ENCODE measurements around the gene HTT. TPM values are rescaled to one million over a fixed set of nuclear protein-coding genes. Genes with fewer than 3 reads are reported as not detected.

The HTT gene
- total and polyA plus RNA-seq, 2 of the 13 experiments (the other 11 are each of a cell fraction or from before 2014, with no cell fraction given): 17.5 to 19.5 TPM

- peaks cover 33 to 60% of the 10 kb centered on the region in 2 experiments for H3K36me3 ChIP-seq (replicated peaks in 1 of 2; ENCODE audit: control insufficient read depth in 1 of 2, insufficient read depth in 2 of 2, low read length in 2 of 2)
- FAIRE-seq (no peak), ATAC-seq (no peak), DNase-seq (ENCODE audit: low spot score) (no peak)
- intact Hi-C loops (cut with micrococcal nuclease; ENCODE audit: unreplicated experiment) (no loop called here), in situ Hi-C loops (cut with HindIII; ENCODE audit: extremely low pct_ligation_motif_present, low pct_unique_long_range_greater_than_20kb) (no loop called here)
- 98% methylated on average over 19 of the region's 19 CpGs for WGBS (ENCODE audit: low lambda C conversion rate)
- H3K4me2 ChIP-seq (ENCODE audit: low read depth, low read length): no peak overlapping the region
- ChIA-PET POLR2A (no interaction called here), CTCF (ENCODE audit: low intra/inter-chr PET ratio, low total read pairs) (no interaction called here)
- BruUV-seq (replicated peaks): no TSS peak
- no peaks in the 10 kb centered on the region for H4K20me1 ChIP-seq (ENCODE audit: insufficient read depth, low read length)
- H3K9ac ChIP-seq (ENCODE audit: insufficient read depth, low read depth, low read length): no peak overlapping the region
- TF ChIP-seq LRRFIP1 (CRISPR knock-in tag; conservative IDR thresholded peaks at IDR 0.05): no peak
- TF ChIP-seq ZNF883 (CRISPR knock-in tag; IDR thresholded peaks at IDR 0.05; ENCODE audit: not compliant biosample characterization): peak; percentile 19
- no peak overlapping the region for H2AFZ ChIP-seq (ENCODE audit: low read length)
- no peaks in the 10 kb centered on the region for H3K79me2 ChIP-seq (ENCODE audit: insufficient read depth, low read length)
- H3K27me3 ChIP-seq (ENCODE audit: control insufficient read depth in 1 of 2, insufficient read depth in 2 of 2, low read length in 2 of 2): no peaks in the 10 kb centered on the region
- H3K4me1 ChIP-seq (ENCODE audit: insufficient read depth, low read length): peaks cover 17% of the 10 kb centered on the region
- no peak overlapping the region for H3K4me3 ChIP-seq (replicated peaks in 1 of 3; ENCODE audit: insufficient read depth in 1 of 3, low read depth in 2 of 3, low read length in 3 of 3)
- no peak overlapping the region for H3K27ac ChIP-seq (ENCODE audit: extremely low read length, insufficient read depth, low read length)
- H3K9me3 ChIP-seq (ENCODE audit: low read length): no peaks in the 10 kb centered on the region
Measured at GRCh38 chr4:3237266-3237665, 162.8 kb downstream of the HTT start.

GRCh38 chr4:3237712-3238560 is 163.5 kb downstream of the HTT start:
- ChIA-PET POLR2A (no interaction called here), CTCF (ENCODE audit: low intra/inter-chr PET ratio, low total read pairs) (no interaction called here)
- H2AFZ ChIP-seq (ENCODE audit: low read length): no peak overlapping the region

More at GRCh38 chr4:3237712-3238560, 163.5 kb downstream of the HTT start:
- Histone ChIP-seq H3K9me3 (ENCODE audit: low read length) (no peaks in the 10 kb centered on the region), H3K4me3 (replicated peaks in 1 of 3; ENCODE audit: insufficient read depth in 1 of 3, low read depth in 2 of 3, low read length in 3 of 3) (no peak overlapping the region), H3K4me2 (ENCODE audit: low read depth, low read length) (no peak overlapping the region), H3K4me1 (ENCODE audit: insufficient read depth, low read length) (peaks cover 17% of the 10 kb centered on the region), H3K27ac (ENCODE audit: extremely low read length, insufficient read depth, low read length) (no peak overlapping the region), H4K20me1 (ENCODE audit: insufficient read depth, low read length) (no peaks in the 10 kb centered on the region), H3K79me2 (ENCODE audit: insufficient read depth, low read length) (no peaks in the 10 kb centered on the region), H3K9ac (ENCODE audit: insufficient read depth, low read depth, low read length) (no peak overlapping the region), H3K36me3 (replicated peaks in 1 of 2; ENCODE audit: control insufficient read depth in 1 of 2, insufficient read depth in 2 of 2, low read length in 2 of 2) (peaks cover 30 to 54% of the 10 kb centered on the region in 2 experiments), H3K27me3 (ENCODE audit: control insufficient read depth in 1 of 2, insufficient read depth in 2 of 2, low read length in 2 of 2) (no peaks in the 10 kb centered on the region)
- 98% methylated on average over 26 of the region's 26 CpGs for WGBS (ENCODE audit: low lambda C conversion rate)
- intact Hi-C loops (cut with micrococcal nuclease; ENCODE audit: unreplicated experiment): no loop called here
- in situ Hi-C loops (cut with HindIII; ENCODE audit: extremely low pct_ligation_motif_present, low pct_unique_long_range_greater_than_20kb): no loop called here
- BruUV-seq (replicated peaks): no TSS peak
- ATAC-seq (no peak), FAIRE-seq (no peak), DNase-seq (ENCODE audit: low spot score) (no peak)
- TF ChIP-seq ZMAT5 (CRISPR knock-in tag; IDR thresholded peaks at IDR 0.05; ENCODE audit: borderline replicate concordance, low read depth): no peak
- TF ChIP-seq ARHGAP35 (CRISPR knock-in tag; IDR thresholded peaks at IDR 0.05; ENCODE audit: borderline replicate concordance): no peak
- TF ChIP-seq NCOA5 (CRISPR knock-in tag; IDR thresholded peaks at IDR 0.05): no peak
- TF ChIP-seq TMF1 (CRISPR knock-in tag; IDR thresholded peaks at IDR 0.05; ENCODE audit: low read depth): no peak
- no peak for TF ChIP-seq ZNF383 (CRISPR knock-in tag; IDR thresholded peaks at IDR 0.05; ENCODE audit: borderline replicate concordance)
- peak; percentile 12 for TF ChIP-seq ZNF883 (CRISPR knock-in tag; IDR thresholded peaks at IDR 0.05; ENCODE audit: not compliant biosample characterization)

Data from HepG2 (cell line).